ENCODE data around the gene PALLD.

Gene PALLD

GRCh38 chr4:168485156-168485910 lies 11.5 kb upstream of the PALLD start:
- no peak overlapping the region for H3K4me3 ChIP-seq (ENCODE audit: low read depth, low read length)
- DNase-seq (ENCODE audit: low read depth) = no peak
- no peak for TF ChIP-seq CTCF (conservative IDR thresholded peaks at IDR 0.05; ENCODE audit: low read depth, low read length)

GRCh38 chr4:168486912-168487281 lies 10.0 kb upstream of the PALLD start:
- peak; percentile 59 for DNase-seq (ENCODE audit: low read depth)
- TF ChIP-seq CTCF (conservative IDR thresholded peaks at IDR 0.05; ENCODE audit: low read depth, low read length) = no peak
- H3K4me3 ChIP-seq (ENCODE audit: low read depth, low read length) = no peak overlapping the region

GRCh38 chr4:168487282-168488035 lies 9.4 kb upstream of the PALLD start:
- no peak overlapping the region for H3K4me3 ChIP-seq (ENCODE audit: low read depth, low read length)
- no peak for TF ChIP-seq CTCF (conservative IDR thresholded peaks at IDR 0.05; ENCODE audit: low read depth, low read length)
- no peak for DNase-seq (ENCODE audit: low read depth)

- no peak for TF ChIP-seq CTCF (conservative IDR thresholded peaks at IDR 0.05; ENCODE audit: low read depth, low read length)
- H3K4me3 ChIP-seq (ENCODE audit: low read depth, low read length) = no peak overlapping the region
- no peak for DNase-seq (ENCODE audit: low read depth)
Observed at GRCh38 chr4:168488869-168489274, 8.0 kb upstream of the PALLD start.

- no peak for TF ChIP-seq CTCF (conservative IDR thresholded peaks at IDR 0.05; ENCODE audit: low read depth, low read length)
- H3K4me3 ChIP-seq (ENCODE audit: low read depth, low read length) = no peak overlapping the region
- no peak for DNase-seq (ENCODE audit: low read depth)
Observed at GRCh38 chr4:168489616-168490015, 7.2 kb upstream of the PALLD start.

GRCh38 chr4:168490711-168491110 lies 6.1 kb upstream of the PALLD start:
- no peak overlapping the region for H3K4me3 ChIP-seq (ENCODE audit: low read depth, low read length)
- no peak for TF ChIP-seq CTCF (conservative IDR thresholded peaks at IDR 0.05; ENCODE audit: low read depth, low read length)

More at GRCh38 chr4:168490711-168491110, 6.1 kb upstream of the PALLD start:
- no peak for DNase-seq (ENCODE audit: low read depth)

Measured in choroid plexus epithelial cell (primary cell).